ENCODE data around the gene AHCTF1.
"Not testable (repeated sequence)": the region's sequence is repeated elsewhere in the genome, so short reads cannot be mapped to it uniquely, and the experiment has no call there.

The AHCTF1 gene

DNA sequence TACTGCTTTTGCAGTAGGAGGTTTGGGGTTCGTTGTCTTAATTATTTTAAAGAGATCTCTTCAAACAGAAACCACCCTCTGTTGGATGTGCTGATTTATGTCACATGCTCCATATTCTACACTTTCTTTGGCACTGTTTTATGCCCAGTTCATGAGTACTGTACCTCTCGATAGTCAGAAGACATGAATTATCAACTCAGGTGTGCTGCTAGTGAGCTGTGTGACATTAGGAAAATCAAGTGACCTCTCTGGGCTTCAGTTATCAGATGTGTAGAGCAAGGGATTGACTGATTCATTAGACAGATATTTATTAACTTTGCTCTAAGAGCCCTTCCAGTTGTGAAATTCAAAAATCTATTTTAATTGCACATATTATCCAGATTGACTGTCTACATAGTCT lies 2.1 kb upstream of the AHCTF1 start:
- Mint-ChIP-seq H3K27me3 (no peaks in the 10 kb centered on the region), H3K9me3 (no peaks in the 10 kb centered on the region), H3K4me1 (peaks cover 33% of the 10 kb centered on the region), H3K27ac (no peak overlapping the region), H3K4me3 (no peak overlapping the region)
- no peak for ATAC-seq
- no peak for DNase-seq

DNA sequence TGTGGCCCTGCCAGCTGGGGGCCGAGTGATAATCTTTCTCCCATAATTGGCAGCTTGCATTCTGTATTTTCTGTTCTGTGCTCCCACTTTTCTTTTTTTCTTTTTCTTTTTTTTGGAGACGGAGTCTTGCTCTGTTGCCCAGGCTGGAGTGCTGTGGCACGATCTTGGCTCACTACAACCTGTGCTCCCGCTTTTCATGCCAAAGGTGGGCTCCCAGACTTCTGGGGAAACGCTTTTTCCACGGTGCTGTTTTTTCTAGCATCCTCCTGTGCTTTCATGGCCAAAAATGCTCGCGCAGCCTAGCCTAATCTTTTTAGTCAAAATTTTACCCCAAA lies 585 bp upstream of the AHCTF1 start:
- H3K27ac Mint-ChIP-seq: peak overlapping the region; percentile 99
- H3K4me3 Mint-ChIP-seq: peak overlapping the region; percentile 96 to 97
- ATAC-seq: no peak
- no peaks in the 10 kb centered on the region for H3K27me3 Mint-ChIP-seq
- H3K4me1 Mint-ChIP-seq: peaks cover 38% of the 10 kb centered on the region
- no peaks in the 10 kb centered on the region for H3K9me3 Mint-ChIP-seq
- no peak for DNase-seq

DNA sequence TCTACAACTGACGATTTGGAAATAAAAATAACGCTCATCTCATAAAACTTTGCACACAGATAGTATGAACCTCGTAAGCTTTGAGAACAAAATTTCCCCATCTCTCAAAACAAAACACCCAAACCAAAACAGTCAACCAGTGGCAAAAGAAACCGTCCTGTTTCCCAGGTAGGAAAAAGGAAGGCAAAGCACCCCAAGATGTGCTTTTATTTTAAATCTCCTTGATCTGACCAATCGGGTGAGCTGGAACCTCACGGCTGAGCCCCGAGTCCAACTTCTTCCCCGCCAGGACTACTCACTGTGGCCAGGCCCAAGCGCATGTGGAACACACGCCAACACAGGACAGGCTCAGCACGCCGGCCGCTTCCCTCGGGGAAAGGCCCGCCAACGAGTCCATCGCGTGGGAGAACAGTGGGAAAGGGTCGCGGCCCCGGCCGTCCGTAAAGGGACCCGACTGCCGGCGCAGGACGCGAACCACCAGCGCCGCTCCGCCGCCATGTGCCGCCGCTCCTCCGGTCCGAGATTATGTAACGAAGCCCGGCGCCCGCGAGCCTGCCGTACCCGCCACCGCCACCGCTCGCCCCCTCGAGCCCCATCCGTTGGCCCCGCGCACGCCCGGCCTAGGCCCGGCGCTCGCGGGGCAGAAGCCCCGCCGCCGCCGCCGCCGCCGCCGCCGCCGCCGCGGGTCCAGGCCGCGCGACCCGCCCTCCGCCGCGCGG lies 759 bp downstream of the AHCTF1 start:
- DNase-seq (peak; percentile 63 to 72), ATAC-seq (peak; percentile 42)
- peak overlapping the region; percentile 98 for H3K4me3 Mint-ChIP-seq
- H3K27ac Mint-ChIP-seq: peak overlapping the region; percentile 95 to 98
- H3K4me1 Mint-ChIP-seq: peaks cover 49% of the 10 kb centered on the region
- peaks cover 0 to 3% of the 10 kb centered on the region in 2 donors for H3K9me3 Mint-ChIP-seq
- no peaks in the 10 kb centered on the region for H3K27me3 Mint-ChIP-seq

DNA sequence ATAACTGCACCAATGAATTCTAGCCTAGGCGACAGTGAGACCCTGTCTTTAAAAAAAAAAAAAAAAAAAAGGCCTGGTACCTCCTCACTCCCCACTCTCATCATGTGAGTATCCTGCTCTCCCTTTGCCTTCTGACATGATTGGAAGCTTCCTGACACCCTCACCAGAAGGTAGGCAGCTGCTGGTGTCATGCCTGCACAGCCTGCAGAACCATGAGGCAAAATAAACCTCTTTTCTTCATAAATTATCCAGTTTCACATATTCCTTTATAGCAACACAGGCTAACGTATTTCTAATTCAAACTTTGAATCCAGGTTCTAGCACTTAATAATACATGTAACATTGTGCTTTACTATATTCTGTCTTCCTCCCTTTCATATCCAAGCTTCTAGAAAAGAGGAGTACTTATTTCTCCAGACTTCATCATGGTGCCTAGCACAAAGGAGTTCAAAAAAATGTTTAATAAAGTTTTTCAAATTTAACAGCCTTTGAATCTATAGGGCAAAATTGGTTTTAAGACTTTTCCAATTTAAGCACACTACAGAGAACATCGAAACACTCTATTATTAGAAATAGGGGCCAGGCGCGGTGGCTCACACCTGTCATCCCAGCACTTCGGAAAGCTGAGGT lies 5.6 kb downstream of the AHCTF1 start:
- no peak for ATAC-seq
- H3K27ac Mint-ChIP-seq: peak overlapping the region in 1 of 2 donors; percentile 88
- H3K27me3 Mint-ChIP-seq: no peaks in the 10 kb centered on the region
- peaks cover 0 to 7% of the 10 kb centered on the region in 2 donors for H3K9me3 Mint-ChIP-seq
- no peak overlapping the region for H3K4me3 Mint-ChIP-seq
- peaks cover 67% of the 10 kb centered on the region for H3K4me1 Mint-ChIP-seq
- DNase-seq: no peak

DNA sequence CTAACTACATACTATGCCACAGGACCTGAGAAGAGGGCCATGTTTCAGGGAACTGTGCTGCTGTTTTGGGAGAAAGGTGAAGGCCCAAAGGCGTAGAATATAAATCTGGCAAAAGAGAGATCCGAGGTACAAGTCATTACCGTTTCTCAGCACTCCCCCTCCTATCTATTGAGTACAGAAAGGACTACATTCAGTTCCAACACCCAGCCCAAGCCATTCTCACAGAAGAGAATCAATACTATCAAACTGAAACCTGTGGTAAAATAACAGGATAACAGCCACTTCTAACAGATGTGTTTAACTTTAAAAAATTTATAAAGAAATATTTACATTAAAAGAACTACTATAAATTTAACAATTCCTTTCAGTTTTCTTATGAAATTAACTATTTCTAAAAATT lies 7.8 kb downstream of the AHCTF1 start:
- ATAC-seq: no peak
- DNase-seq: no peak
- H3K27ac Mint-ChIP-seq: peak overlapping the region in 1 of 2 donors; percentile 16
- H3K4me3 Mint-ChIP-seq: no peak overlapping the region
- H3K27me3 Mint-ChIP-seq: no peaks in the 10 kb centered on the region
- H3K9me3 Mint-ChIP-seq: peaks cover 0 to 7% of the 10 kb centered on the region in 2 donors
- H3K4me1 Mint-ChIP-seq: peaks cover 52% of the 10 kb centered on the region

DNA sequence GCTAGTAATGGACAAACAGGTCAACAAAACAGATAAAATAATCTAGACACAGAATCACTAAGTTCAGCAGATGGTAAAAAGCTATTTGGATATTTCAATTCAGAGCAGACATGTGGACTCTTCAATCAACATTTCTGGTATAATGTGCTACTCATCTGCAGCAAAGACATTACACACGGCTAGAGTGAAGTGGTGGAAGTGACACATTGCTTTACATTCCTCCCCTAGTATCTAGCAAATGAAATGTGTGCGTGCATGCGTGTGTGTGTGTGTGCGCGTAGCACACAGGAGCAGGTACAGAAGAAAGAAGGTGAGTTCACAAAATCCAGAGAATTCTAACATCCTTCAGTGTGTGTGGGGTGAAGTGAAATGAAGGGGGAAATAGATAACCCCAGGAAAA lies 8.3 kb downstream of the AHCTF1 start:
- no peak for DNase-seq
- H3K4me1 Mint-ChIP-seq: peaks cover 48% of the 10 kb centered on the region
- ATAC-seq: no peak
- H3K9me3 Mint-ChIP-seq: peaks cover 0 to 7% of the 10 kb centered on the region in 2 donors
- peak overlapping the region in 1 of 2 donors; percentile 16 for H3K27ac Mint-ChIP-seq
- H3K4me3 Mint-ChIP-seq: no peak overlapping the region
- no peaks in the 10 kb centered on the region for H3K27me3 Mint-ChIP-seq

DNA sequence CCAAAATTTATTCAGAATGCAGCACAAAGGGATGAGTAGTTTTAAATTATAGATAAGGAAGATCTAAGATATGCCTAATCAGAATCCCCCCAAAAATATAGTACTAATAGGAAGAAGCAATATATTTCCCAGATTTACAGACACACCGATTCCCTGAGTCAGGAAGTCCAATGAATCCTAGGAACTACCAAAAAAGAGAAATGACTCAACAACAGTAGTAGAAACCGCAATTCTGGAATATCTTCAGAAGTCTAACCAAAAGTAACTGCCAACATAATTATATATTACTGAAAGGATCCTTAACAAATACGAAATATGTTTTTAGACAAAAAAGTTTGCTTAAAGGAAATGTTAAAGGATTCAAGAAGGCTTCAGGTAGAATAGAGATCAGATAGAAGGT lies 10.3 kb downstream of the AHCTF1 start:
- Mint-ChIP-seq H3K9me3 (peaks cover 0 to 7% of the 10 kb centered on the region in 2 donors), H3K4me1 (peaks cover 41% of the 10 kb centered on the region), H3K27ac (no peak overlapping the region), H3K27me3 (no peaks in the 10 kb centered on the region), H3K4me3 (no peak overlapping the region)
- no peak for ATAC-seq
- DNase-seq: no peak

DNA sequence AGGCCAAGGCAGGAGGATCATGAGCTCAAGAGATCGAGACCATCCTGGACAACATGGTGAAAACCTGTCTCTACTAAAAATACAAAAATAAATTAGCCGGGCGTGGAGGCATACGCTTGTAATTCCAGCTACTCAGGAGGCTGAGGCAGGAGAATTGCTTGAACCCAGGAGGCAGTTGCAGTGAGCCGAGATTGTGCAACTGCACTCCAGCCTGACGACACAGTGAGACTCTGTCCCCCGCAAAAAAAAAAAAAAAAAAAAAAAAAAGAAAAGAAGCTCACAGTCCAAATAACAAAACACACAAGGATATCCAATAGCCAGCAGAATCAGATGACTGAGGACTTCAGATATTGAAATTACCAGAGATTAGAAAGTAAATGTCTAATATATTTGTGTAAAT lies 11.8 kb downstream of the AHCTF1 start:
- Mint-ChIP-seq H3K9me3 (no peaks in the 10 kb centered on the region), H3K4me3 (no peak overlapping the region), H3K27ac (no peak overlapping the region), H3K4me1 (peaks cover 31% of the 10 kb centered on the region), H3K27me3 (no peaks in the 10 kb centered on the region)
- DNase-seq (no peak), ATAC-seq (no peak)

DNA sequence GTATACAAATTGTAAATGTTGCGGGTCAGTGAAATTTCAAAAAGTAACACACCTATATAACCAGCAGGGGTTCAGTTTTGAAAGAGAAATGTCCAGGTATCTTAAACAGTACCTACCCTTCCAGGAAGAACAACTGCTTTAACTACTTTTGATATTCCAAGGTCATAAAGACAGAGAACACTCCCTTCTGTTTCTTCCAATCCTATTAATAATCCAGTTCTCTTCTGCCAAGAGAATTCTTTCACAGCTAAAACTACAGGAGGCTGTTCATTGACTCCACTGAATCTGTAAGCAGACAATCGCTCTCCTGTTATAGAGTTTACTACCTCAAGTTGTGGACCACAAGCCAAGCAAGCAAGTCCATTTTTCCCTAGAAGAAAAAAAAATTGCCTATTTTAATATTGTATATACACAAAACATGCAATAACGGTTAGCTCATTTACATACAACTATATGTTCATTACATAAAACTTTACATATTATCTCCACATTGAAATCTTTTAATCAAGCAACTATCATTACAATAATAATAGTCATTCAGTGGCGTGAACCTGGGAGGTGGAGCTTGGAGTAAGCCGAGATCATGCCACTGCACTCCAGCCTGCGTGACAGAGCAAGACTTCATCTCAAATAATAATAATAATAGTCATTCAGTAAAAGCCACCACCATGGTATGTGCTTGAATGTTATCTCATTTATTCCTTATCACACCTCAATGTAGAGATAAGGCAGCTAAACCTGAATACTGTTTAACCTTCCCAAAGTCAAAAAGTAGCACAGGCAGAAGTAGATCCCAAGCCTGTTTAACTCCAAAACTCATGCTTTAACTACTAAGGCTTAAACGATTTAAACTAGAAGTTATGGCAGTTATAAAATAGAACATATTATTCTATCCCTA lies 15.5 kb downstream of the AHCTF1 start:
- not testable (repeated sequence) for ATAC-seq, DNase-seq

DNA sequence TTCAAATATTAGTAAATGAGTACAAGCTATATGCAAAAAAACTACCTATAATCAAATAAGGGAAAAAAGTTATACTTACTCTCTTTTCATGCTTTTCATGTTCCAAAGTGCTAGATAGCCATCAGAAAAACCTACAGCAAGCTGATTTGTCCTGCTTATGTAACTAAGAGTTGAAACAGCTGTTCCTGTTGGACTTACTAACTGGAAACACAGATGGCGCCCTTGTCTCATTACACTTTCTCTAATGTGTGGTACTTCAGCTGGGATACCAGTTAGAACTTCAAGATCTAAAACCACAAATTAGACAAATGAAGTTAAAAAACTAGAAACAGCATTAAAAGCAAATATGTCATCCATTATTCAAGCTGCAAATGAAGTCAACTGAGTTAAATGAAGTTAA lies 24.3 kb downstream of the AHCTF1 start:
- Mint-ChIP-seq H3K27ac (no peak overlapping the region), H3K4me3 (no peak overlapping the region), H3K27me3 (no peaks in the 10 kb centered on the region), H3K4me1 (no peaks in the 10 kb centered on the region), H3K9me3 (no peaks in the 10 kb centered on the region)
- DNase-seq: no peak
- no peak for ATAC-seq

More for the DNA sequence above, 15.5 kb downstream of the AHCTF1 start:
- H3K27me3 Mint-ChIP-seq, H3K27ac Mint-ChIP-seq, H3K9me3 Mint-ChIP-seq, H3K4me3 Mint-ChIP-seq: not testable (repeated sequence)
- H3K4me1 Mint-ChIP-seq: peaks cover 13% of the 10 kb centered on the region

DNA sequence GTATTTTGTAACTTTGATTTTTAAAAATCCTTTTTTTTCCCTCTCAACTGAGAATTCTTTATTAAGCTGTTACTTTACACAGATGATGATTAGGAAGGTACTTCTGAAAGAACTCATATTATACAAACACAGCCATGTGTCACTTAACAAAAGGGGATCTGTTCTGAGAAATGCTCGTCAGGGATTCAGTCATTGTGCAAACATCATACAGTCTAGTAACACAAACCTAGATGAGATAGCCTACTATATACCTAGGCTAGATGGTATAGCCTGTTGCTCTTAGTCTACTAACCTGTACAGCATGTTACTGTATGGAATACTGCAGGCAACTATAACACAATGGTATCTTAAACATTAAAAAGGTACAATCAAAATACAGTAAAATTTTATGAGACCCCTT lies 24.9 kb downstream of the AHCTF1 start:
- Mint-ChIP-seq H3K4me3 (no peak overlapping the region), H3K4me1 (no peaks in the 10 kb centered on the region), H3K27ac (no peak overlapping the region), H3K9me3 (no peaks in the 10 kb centered on the region), H3K27me3 (no peaks in the 10 kb centered on the region)
- ATAC-seq (no peak), DNase-seq (no peak)

DNA sequence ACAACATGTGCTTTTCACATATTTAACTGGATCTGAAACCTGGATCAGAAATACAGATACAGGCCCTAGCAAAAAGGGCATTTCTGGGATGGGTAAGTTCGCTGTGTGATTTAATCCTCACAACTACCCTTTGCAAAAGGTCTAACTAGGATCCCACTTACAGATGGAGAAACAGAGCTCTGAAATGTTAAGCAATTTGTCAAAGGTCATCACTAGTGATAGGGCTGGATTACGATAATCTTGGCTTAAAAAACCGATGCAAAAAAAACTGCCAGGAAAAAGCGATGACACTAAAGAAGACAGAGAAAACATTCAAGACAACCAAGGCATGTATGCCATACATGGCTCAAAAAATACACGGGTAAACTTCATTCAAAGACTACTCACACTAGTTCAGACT lies 29.9 kb downstream of the AHCTF1 start:
- H3K9me3 Mint-ChIP-seq: no peaks in the 10 kb centered on the region
- H3K4me1 Mint-ChIP-seq: no peaks in the 10 kb centered on the region
- DNase-seq (no peak), ATAC-seq (no peak)
- H3K4me3 Mint-ChIP-seq: no peak overlapping the region
- H3K27me3 Mint-ChIP-seq: no peaks in the 10 kb centered on the region
- no peak overlapping the region for H3K27ac Mint-ChIP-seq

DNA sequence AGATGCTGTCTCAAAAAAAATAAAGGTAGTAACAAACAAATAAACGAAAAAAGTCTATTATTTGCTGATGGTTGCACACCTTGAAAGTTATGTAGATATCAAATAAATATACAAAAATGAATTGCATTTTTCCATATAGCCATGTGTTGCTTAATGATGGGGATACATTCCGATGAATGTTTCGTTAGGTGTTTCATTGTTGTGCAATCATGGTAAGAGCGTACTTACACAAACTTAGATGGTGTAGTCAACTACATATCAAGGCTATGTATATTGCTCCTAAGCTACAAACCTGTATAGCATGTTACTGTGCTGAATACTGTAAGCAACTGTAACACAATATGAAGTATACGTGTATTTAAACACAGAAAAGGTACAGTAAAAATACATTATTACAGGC lies 34.4 kb downstream of the AHCTF1 start:
- Mint-ChIP-seq H3K27ac (no peak overlapping the region), H3K4me3 (no peak overlapping the region), H3K9me3 (no peaks in the 10 kb centered on the region), H3K4me1 (peaks cover 5% of the 10 kb centered on the region), H3K27me3 (no peaks in the 10 kb centered on the region)
- DNase-seq (no peak), ATAC-seq (no peak)

DNA sequence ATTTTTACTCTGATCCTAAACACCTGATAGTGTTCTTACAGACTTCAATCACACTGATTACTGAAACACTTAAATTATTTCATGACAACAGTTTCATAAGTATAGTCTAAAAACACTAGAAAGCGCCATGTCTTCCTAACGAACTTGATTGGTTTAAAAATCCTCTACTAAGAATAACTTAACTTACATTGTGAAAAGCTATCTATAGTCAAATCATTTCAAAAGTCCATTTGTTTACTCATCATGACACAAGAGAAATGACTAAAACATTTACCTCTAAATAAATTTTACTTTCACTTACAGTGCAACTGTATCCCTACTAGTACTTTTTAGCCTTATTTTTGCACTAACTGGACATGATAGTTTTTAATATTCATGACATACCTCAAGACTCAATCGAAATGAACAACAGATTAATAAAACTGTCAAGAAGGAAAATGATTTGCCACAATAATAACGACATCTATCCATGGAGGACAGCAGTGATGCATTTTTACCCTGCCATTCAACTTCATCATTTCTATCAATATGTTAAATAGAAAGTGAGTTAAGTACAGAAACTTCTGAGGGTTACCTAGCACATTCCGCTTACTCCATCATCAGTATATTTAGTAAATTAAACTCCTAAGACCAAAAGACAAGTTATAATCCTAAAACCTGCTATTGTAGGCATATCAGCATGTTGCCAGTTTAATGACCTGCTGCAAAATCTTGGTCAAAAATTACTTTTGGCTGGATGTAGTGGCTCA lies 38.4 kb downstream of the AHCTF1 start:
- DNase-seq (no peak), ATAC-seq (peak; percentile 45)
- H3K4me1 Mint-ChIP-seq: peaks cover 5% of the 10 kb centered on the region
- H3K4me3 Mint-ChIP-seq: no peak overlapping the region
- H3K27me3 Mint-ChIP-seq: no peaks in the 10 kb centered on the region
- peak overlapping the region in 1 of 2 donors; percentile 48 for H3K27ac Mint-ChIP-seq
- no peaks in the 10 kb centered on the region for H3K9me3 Mint-ChIP-seq

DNA sequence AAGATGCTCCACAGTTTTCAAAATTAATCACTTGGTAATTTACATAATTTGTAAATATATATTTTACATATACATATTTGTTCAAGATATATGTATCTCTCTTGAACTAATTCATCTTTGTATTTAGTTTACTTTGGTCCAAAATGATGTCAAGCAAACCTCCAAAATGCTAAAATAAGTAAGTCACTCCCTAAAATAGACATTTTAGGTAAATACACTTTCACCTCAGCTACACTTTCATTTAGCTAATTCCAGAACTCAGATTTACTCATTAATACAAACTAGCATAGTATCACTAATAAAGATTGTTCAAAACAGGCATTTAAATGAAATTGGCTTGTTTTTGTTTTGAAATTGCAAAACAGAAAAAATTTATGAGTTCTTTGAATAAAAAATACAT lies 40.6 kb downstream of the AHCTF1 start:
- H3K4me1 Mint-ChIP-seq: peaks cover 5% of the 10 kb centered on the region
- H3K4me3 Mint-ChIP-seq: no peak overlapping the region
- no peak overlapping the region for H3K27ac Mint-ChIP-seq
- ATAC-seq (no peak), DNase-seq (no peak)
- no peaks in the 10 kb centered on the region for H3K27me3 Mint-ChIP-seq
- no peaks in the 10 kb centered on the region for H3K9me3 Mint-ChIP-seq
